ENCODE data around the gene ATRIP.

The ATRIP gene

GRCh38 chr3:48416091-48416505 lies 30.4 kb upstream of the ATRIP start:
- no peaks in the 10 kb centered on the region for H3K27me3 Mint-ChIP-seq
- H3K9me3 Mint-ChIP-seq (ENCODE audit: low read depth) = no peaks in the 10 kb centered on the region
- H3K36me3 Mint-ChIP-seq = no peaks in the 10 kb centered on the region
- no peak overlapping the region for H3K27ac Mint-ChIP-seq
- H3K4me1 Mint-ChIP-seq (ENCODE audit: low read depth) = no peaks in the 10 kb centered on the region
- no peak overlapping the region for H3K4me3 Mint-ChIP-seq

- Mint-ChIP-seq H3K27ac (no peak overlapping the region), H3K27me3 (no peaks in the 10 kb centered on the region)
Measured at GRCh38 chr3:48416546-48416945, 30.0 kb upstream of the ATRIP start.

GRCh38 chr3:48417529-48418108 lies 28.9 kb upstream of the ATRIP start:
- Mint-ChIP-seq H3K36me3 (no peaks in the 10 kb centered on the region), H3K9me3 (ENCODE audit: low read depth) (no peaks in the 10 kb centered on the region), H3K4me1 (ENCODE audit: low read depth) (no peaks in the 10 kb centered on the region), H3K27me3 (no peaks in the 10 kb centered on the region), H3K27ac (no peak overlapping the region), H3K4me3 (no peak overlapping the region)

More at GRCh38 chr3:48416546-48416945, 30.0 kb upstream of the ATRIP start:
- Mint-ChIP-seq H3K36me3 (no peaks in the 10 kb centered on the region), H3K4me3 (no peak overlapping the region), H3K4me1 (ENCODE audit: low read depth) (no peaks in the 10 kb centered on the region), H3K9me3 (ENCODE audit: low read depth) (no peaks in the 10 kb centered on the region)

- H3K9me3 Mint-ChIP-seq (ENCODE audit: low read depth) = no peaks in the 10 kb centered on the region
- no peak overlapping the region for H3K27ac Mint-ChIP-seq
- H3K4me1 Mint-ChIP-seq (ENCODE audit: low read depth) = no peaks in the 10 kb centered on the region
- no peak overlapping the region for H3K4me3 Mint-ChIP-seq
- no peaks in the 10 kb centered on the region for H3K36me3 Mint-ChIP-seq
- no peaks in the 10 kb centered on the region for H3K27me3 Mint-ChIP-seq
Measured at GRCh38 chr3:48418140-48418539, 28.4 kb upstream of the ATRIP start.

GRCh38 chr3:48418651-48419050 lies 27.9 kb upstream of the ATRIP start:
- no peak overlapping the region for H3K27ac Mint-ChIP-seq
- H3K36me3 Mint-ChIP-seq = no peaks in the 10 kb centered on the region
- H3K9me3 Mint-ChIP-seq (ENCODE audit: low read depth) = no peaks in the 10 kb centered on the region
- H3K4me3 Mint-ChIP-seq = no peak overlapping the region
- no peaks in the 10 kb centered on the region for H3K27me3 Mint-ChIP-seq
- no peaks in the 10 kb centered on the region for H3K4me1 Mint-ChIP-seq (ENCODE audit: low read depth)

GRCh38 chr3:48419149-48419548 lies 27.4 kb upstream of the ATRIP start:
- H3K9me3 Mint-ChIP-seq (ENCODE audit: low read depth) = no peaks in the 10 kb centered on the region
- H3K36me3 Mint-ChIP-seq = no peaks in the 10 kb centered on the region
- H3K4me1 Mint-ChIP-seq (ENCODE audit: low read depth) = no peaks in the 10 kb centered on the region
- H3K4me3 Mint-ChIP-seq = no peak overlapping the region
- no peak overlapping the region for H3K27ac Mint-ChIP-seq
- H3K27me3 Mint-ChIP-seq = no peaks in the 10 kb centered on the region

GRCh38 chr3:48419597-48419996 lies 26.9 kb upstream of the ATRIP start:
- Mint-ChIP-seq H3K4me3 (no peak overlapping the region), H3K27me3 (no peaks in the 10 kb centered on the region), H3K4me1 (ENCODE audit: low read depth) (no peaks in the 10 kb centered on the region), H3K36me3 (no peaks in the 10 kb centered on the region), H3K27ac (no peak overlapping the region), H3K9me3 (ENCODE audit: low read depth) (no peaks in the 10 kb centered on the region)

GRCh38 chr3:48420561-48420960 lies 26.0 kb upstream of the ATRIP start:
- H3K27me3 Mint-ChIP-seq = no peaks in the 10 kb centered on the region
- H3K36me3 Mint-ChIP-seq = no peaks in the 10 kb centered on the region
- H3K9me3 Mint-ChIP-seq (ENCODE audit: low read depth) = no peaks in the 10 kb centered on the region
- H3K4me3 Mint-ChIP-seq = no peak overlapping the region
- H3K27ac Mint-ChIP-seq = no peak overlapping the region
- H3K4me1 Mint-ChIP-seq (ENCODE audit: low read depth) = no peaks in the 10 kb centered on the region

GRCh38 chr3:48422272-48422671 lies 24.3 kb upstream of the ATRIP start:
- H3K9me3 Mint-ChIP-seq (ENCODE audit: low read depth) = no peaks in the 10 kb centered on the region
- H3K27ac Mint-ChIP-seq = no peak overlapping the region
- no peaks in the 10 kb centered on the region for H3K27me3 Mint-ChIP-seq
- no peaks in the 10 kb centered on the region for H3K36me3 Mint-ChIP-seq
- no peak overlapping the region for H3K4me3 Mint-ChIP-seq
- no peaks in the 10 kb centered on the region for H3K4me1 Mint-ChIP-seq (ENCODE audit: low read depth)

- Mint-ChIP-seq H3K4me3 (no peak overlapping the region), H3K9me3 (ENCODE audit: low read depth) (no peaks in the 10 kb centered on the region)
Measured at GRCh38 chr3:48422681-48423080, 23.9 kb upstream of the ATRIP start.

GRCh38 chr3:48423241-48423882 lies 23.2 kb upstream of the ATRIP start:
- no peaks in the 10 kb centered on the region for H3K9me3 Mint-ChIP-seq (ENCODE audit: low read depth)
- peaks cover 1% of the 10 kb centered on the region for H3K4me1 Mint-ChIP-seq (ENCODE audit: low read depth)
- no peaks in the 10 kb centered on the region for H3K36me3 Mint-ChIP-seq
- no peak overlapping the region for H3K27ac Mint-ChIP-seq
- no peak overlapping the region for H3K4me3 Mint-ChIP-seq
- no peaks in the 10 kb centered on the region for H3K27me3 Mint-ChIP-seq

More at GRCh38 chr3:48422681-48423080, 23.9 kb upstream of the ATRIP start:
- Mint-ChIP-seq H3K36me3 (no peaks in the 10 kb centered on the region), H3K27ac (no peak overlapping the region), H3K4me1 (ENCODE audit: low read depth) (no peaks in the 10 kb centered on the region), H3K27me3 (no peaks in the 10 kb centered on the region)

- Mint-ChIP-seq H3K9me3 (ENCODE audit: low read depth) (no peaks in the 10 kb centered on the region), H3K4me3 (no peak overlapping the region), H3K27ac (no peak overlapping the region), H3K27me3 (no peaks in the 10 kb centered on the region), H3K4me1 (ENCODE audit: low read depth) (peaks cover 1% of the 10 kb centered on the region), H3K36me3 (no peaks in the 10 kb centered on the region)
Measured at GRCh38 chr3:48423883-48424695, 22.4 kb upstream of the ATRIP start.

GRCh38 chr3:48425281-48425812 lies 21.2 kb upstream of the ATRIP start:
- Mint-ChIP-seq H3K4me3 (no peak overlapping the region), H3K27me3 (no peaks in the 10 kb centered on the region), H3K9me3 (ENCODE audit: low read depth) (no peaks in the 10 kb centered on the region), H3K4me1 (ENCODE audit: low read depth) (peaks cover 5% of the 10 kb centered on the region), H3K27ac (no peak overlapping the region), H3K36me3 (no peaks in the 10 kb centered on the region)

GRCh38 chr3:48426401-48426909 lies 20.1 kb upstream of the ATRIP start:
- Mint-ChIP-seq H3K27ac (no peak overlapping the region), H3K9me3 (ENCODE audit: low read depth) (no peaks in the 10 kb centered on the region)

More at GRCh38 chr3:48426401-48426909, 20.1 kb upstream of the ATRIP start:
- no peaks in the 10 kb centered on the region for H3K36me3 Mint-ChIP-seq
- H3K4me1 Mint-ChIP-seq (ENCODE audit: low read depth) = peaks cover 10% of the 10 kb centered on the region
- H3K27me3 Mint-ChIP-seq = no peaks in the 10 kb centered on the region
- H3K4me3 Mint-ChIP-seq = no peak overlapping the region

All from activated naive CD8-positive, alpha-beta T cell (primary cell).